ENCODE data around the gene MCOLN1. TPM values are rescaled to one million over a fixed set of nuclear protein-coding genes. Genes with fewer than 3 reads are reported as not detected.

Gene MCOLN1
- total RNA-seq, 1 experiment from 2014 or later: 15.7 TPM

- H2AK5ac ChIP-seq (ENCODE audit: insufficient read length, low read length): no peak overlapping the region
- peaks cover 18 to 27% of the 10 kb centered on the region in 2 experiments for H3K4me1 Mint-ChIP-seq
- peak; percentile 97 for DNase-seq
- peaks cover 6% of the 10 kb centered on the region for H3K23me2 ChIP-seq (ENCODE audit: insufficient read length, low read depth, low read length, poor library complexity, severe bottlenecking)
- no peak overlapping the region for H2AFZ ChIP-seq (ENCODE audit: low read length)
- no peak overlapping the region for H3K9ac ChIP-seq (ENCODE audit: extremely low read depth, insufficient read length, low read length)
- peaks cover 32% of the 10 kb centered on the region for H3K27me3 Mint-ChIP-seq (ENCODE audit: low read depth)
- H3K27ac Mint-ChIP-seq: peak overlapping the region in 1 of 3 experiments; percentile 76; a peak in 2 of 7 replicates
- no peaks in the 10 kb centered on the region for H3K79me2 ChIP-seq (ENCODE audit: insufficient read depth, low read length)
- no peak overlapping the region for H4K8ac ChIP-seq (replicated peaks; ENCODE audit: insufficient read length, low read depth, low read length)
- no peaks in the 10 kb centered on the region for H3K79me1 ChIP-seq (ENCODE audit: insufficient read depth, low read depth, low read length, poor library complexity, severe bottlenecking)
- no peak overlapping the region for H4K5ac ChIP-seq (ENCODE audit: insufficient read length, low read depth, low read length)
- no peak overlapping the region for H2BK20ac ChIP-seq (ENCODE audit: low read depth, low read length, poor library complexity, severe bottlenecking)
- no peak overlapping the region for H3K23ac ChIP-seq (ENCODE audit: insufficient read length, low read depth, low read length)
- no peak overlapping the region for H3K4ac ChIP-seq (ENCODE audit: low read depth, low read length)
- H3K18ac ChIP-seq (ENCODE audit: insufficient read length, low read depth, low read length): no peak overlapping the region
- H3K56ac ChIP-seq (ENCODE audit: insufficient read length, low read depth, low read length): no peak overlapping the region
- no peak overlapping the region for H2BK12ac ChIP-seq (ENCODE audit: insufficient read length, low read depth, low read length)
- H3K9me3 Mint-ChIP-seq: no peaks in the 10 kb centered on the region
- no peak overlapping the region for H3K27ac ChIP-seq (ENCODE audit: insufficient read length, low read depth, low read length)
- H3K9me3 ChIP-seq (ENCODE audit: control insufficient read depth, low read depth, low read length): no peaks in the 10 kb centered on the region
- no peak overlapping the region for H2BK120ac ChIP-seq (ENCODE audit: low read depth, low read length, poor library complexity, severe bottlenecking)
- no peak overlapping the region for H4K91ac ChIP-seq (ENCODE audit: insufficient read length, low read depth, low read length)
- no peaks in the 10 kb centered on the region; the same call in 1 of the 2 replicates for H3K4me1 ChIP-seq (ENCODE audit: insufficient read depth, low read length)
- H3K27me3 ChIP-seq (ENCODE audit: insufficient read depth, low read length): no peaks in the 10 kb centered on the region
- no peak overlapping the region for H3K4me2 ChIP-seq (ENCODE audit: insufficient read depth, insufficient read length, low read length)
- no CpG with 5 or more reads among the region's 11 CpGs for WGBS (ENCODE audit: extremely low coverage, insufficient read length, low lambda C conversion rate)
- no peak overlapping the region for H2BK5ac ChIP-seq (ENCODE audit: insufficient read length, low read length)
- TF ChIP-seq, protein P1, sequence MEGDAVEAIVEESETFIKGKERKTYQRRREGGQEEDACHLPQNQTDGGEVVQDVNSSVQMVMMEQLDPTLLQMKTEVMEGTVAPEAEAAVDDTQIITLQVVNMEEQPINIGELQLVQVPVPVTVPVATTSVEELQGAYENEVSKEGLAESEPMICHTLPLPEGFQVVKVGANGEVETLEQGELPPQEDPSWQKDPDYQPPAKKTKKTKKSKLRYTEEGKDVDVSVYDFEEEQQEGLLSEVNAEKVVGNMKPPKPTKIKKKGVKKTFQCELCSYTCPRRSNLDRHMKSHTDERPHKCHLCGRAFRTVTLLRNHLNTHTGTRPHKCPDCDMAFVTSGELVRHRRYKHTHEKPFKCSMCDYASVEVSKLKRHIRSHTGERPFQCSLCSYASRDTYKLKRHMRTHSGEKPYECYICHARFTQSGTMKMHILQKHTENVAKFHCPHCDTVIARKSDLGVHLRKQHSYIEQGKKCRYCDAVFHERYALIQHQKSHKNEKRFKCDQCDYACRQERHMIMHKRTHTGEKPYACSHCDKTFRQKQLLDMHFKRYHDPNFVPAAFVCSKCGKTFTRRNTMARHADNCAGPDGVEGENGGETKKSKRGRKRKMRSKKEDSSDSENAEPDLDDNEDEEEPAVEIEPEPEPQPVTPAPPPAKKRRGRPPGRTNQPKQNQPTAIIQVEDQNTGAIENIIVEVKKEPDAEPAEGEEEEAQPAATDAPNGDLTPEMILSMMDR (conservative IDR thresholded peaks at IDR 0.05): no peak
- H2BK15ac ChIP-seq (ENCODE audit: low read depth, low read length): no peak overlapping the region
- no peaks in the 10 kb centered on the region for H4K20me1 ChIP-seq (ENCODE audit: control insufficient read depth, insufficient read depth, insufficient read length)
- H3T11ph ChIP-seq (ENCODE audit: low read length): no peak overlapping the region
- H3K36me3 Mint-ChIP-seq (ENCODE audit: insufficient read depth in 1 of 3, low read depth in 3 of 3): no peaks in the 10 kb centered on the region
- H3K4me3 Mint-ChIP-seq: no peak overlapping the region; a peak in 1 of 5 replicates
- H3K14ac ChIP-seq (ENCODE audit: insufficient read depth, low read length): no peak overlapping the region
Observed at GRCh38 chr19:7507884-7508283, 14.5 kb upstream of the MCOLN1 start.

All from H9 (cell line).